OCI-LY3 (cell line): ENCODE data around the gene ZNF595.
"Not testable (repeated sequence)": the region's sequence is repeated elsewhere in the genome, so short reads cannot be mapped to it uniquely, and the experiment has no call there.

Experiments used
- H2AFZ ChIP-seq: fragments of 200-600, 300-600 bp; shearing (Covaris generic); 2 replicates; pipeline ENCODE4 v1.6.0; 2014; ENCODE audit warnings: antibody characterized with exemption, low read depth, low read length
- H3K27ac ChIP-seq: fragments of 200-600, 300-600 bp; sonication (generic); 2 replicates; pipeline ENCODE4 v1.5.1; 2014; ENCODE audit warnings: mild to moderate bottlenecking, low read length, moderate library complexity, mixed read lengths
- H3K27me3 ChIP-seq: fragments of 200-600, 300-600 bp; sonication (generic); 2 replicates; pipeline ENCODE4 v1.6.1; 2014; ENCODE audit warnings: low read depth, low read length, mixed read lengths
- H3K36me3 ChIP-seq: fragments of 200-600, 300-600 bp; sonication (generic); replicated peaks from 2 replicates; pipeline ENCODE3; 2014; ENCODE audit warnings: low read depth, low read length, mixed read lengths
- H3K4me1 ChIP-seq: fragments of 300-600, 200-600 bp; sonication (generic); 2 replicates; pipeline ENCODE4 v1.6.1; 2014; ENCODE audit warnings: low read length, mixed read lengths
- H3K4me2 ChIP-seq: fragments of 200-600, 300-600 bp; sonication (generic); 2 replicates; pipeline ENCODE4 v1.6.1; 2014; ENCODE audit warnings: low read length, mixed read lengths
- H3K4me3 ChIP-seq: fragments of 300-600, 200-600 bp; sonication (generic); 2 replicates; pipeline ENCODE4 v1.5.1; 2014; ENCODE audit warnings: antibody characterized with exemption, mild to moderate bottlenecking, low read length, moderate library complexity
- H3K79me2 ChIP-seq: fragments of 300-600, 200-600 bp; shearing (Covaris generic); 2 replicates; pipeline ENCODE4 v1.6.1; 2014; ENCODE audit warnings: mild to moderate bottlenecking, low read length, mixed read lengths
- H3K9ac ChIP-seq: fragments of 300-600, 200-600 bp; shearing (Covaris generic); 2 replicates; pipeline ENCODE4 v1.6.0; 2014; ENCODE audit warnings: mild to moderate bottlenecking, low read length, moderate library complexity
- H3K9me3 ChIP-seq: fragments of 200-600, 300-600 bp; shearing (Covaris generic); 2 replicates; pipeline ENCODE4 v1.6.1; 2014; ENCODE audit warnings: low read length, mixed read lengths; ENCODE audit not compliant: insufficient read depth
- H4K20me1 ChIP-seq: fragments of 200-600, 300-600 bp; sonication (generic); 2 replicates; pipeline ENCODE4 v1.6.1; 2016; ENCODE audit warnings: low read length, mixed read lengths; ENCODE audit not compliant: insufficient read depth
- EZH2phosphoT487 ChIP-seq: fragments of 200-600 bp; shearing (Covaris generic); IDR thresholded peaks from 2 replicates; pipeline ENCODE4 v1.6.1; 2018; ENCODE audit warnings: antibody characterized with exemption, mixed run types, low read depth
- TF ChIP-seq, protein P1 (sequence below): fragments of 200-600, 300-600 bp; sonication (generic); IDR thresholded peaks from 2 replicates; pipeline ENCODE4 v1.5.1; 2014; ENCODE audit warnings: antibody characterized with exemption, low read length, low read depth

The ZNF595 gene

DNA sequence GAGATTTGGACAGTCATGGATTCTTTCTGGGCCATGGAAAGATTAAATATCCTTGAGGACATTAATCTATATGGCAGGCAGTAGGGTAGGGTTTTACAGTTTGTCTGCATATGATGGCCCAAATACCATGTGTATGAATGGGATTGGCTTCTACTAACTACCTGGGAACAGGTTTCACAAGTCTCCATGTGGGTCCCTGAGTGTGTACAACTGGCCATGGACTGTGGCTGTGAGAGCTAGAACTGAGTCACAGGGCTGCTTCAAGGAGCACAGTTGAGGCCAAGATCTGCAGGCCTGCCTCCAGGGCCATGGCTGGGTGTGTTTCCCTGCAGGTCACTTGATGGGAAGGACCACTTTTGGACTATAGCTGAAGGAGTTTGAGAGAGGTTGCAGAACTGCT lies 11.6 kb downstream of the ZNF595 start:
- not testable (repeated sequence) for H4K20me1 ChIP-seq, H3K27ac ChIP-seq, H3K4me1 ChIP-seq, H3K27me3 ChIP-seq, H3K9ac ChIP-seq, H3K36me3 ChIP-seq, H2AFZ ChIP-seq, H3K4me3 ChIP-seq, H3K4me2 ChIP-seq, H3K9me3 ChIP-seq
- H3K79me2 ChIP-seq, result peaks cover 12% of the 10 kb centered on the region

DNA sequence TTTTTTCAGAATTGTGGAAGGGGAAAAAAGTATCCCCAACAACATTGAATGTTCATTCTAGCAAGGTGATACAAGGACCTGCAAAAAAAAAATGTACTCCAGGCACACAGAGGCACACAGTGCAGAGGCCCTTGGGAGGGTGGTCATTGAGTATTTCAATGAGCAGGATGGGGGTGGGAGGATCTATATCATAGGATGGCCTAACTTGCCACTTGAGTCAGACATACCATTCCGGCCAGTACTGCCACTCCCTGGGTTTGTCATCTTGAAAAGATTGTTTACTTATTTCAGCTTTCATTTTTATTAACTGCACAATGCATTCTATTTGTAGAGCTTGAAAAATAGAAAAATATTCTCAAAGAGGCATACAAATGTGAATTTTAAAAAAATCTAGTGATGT lies 18.7 kb downstream of the ZNF595 start:
- peaks cover 23% of the 10 kb centered on the region for H3K9me3 ChIP-seq
- H3K36me3 ChIP-seq, result peaks cover 2% of the 10 kb centered on the region
- no peak overlapping the region for H3K27ac ChIP-seq
- no peak overlapping the region for H3K4me2 ChIP-seq
- H3K4me1 ChIP-seq, result no peaks in the 10 kb centered on the region
- H4K20me1 ChIP-seq, result no peaks in the 10 kb centered on the region
- H3K4me3 ChIP-seq, result no peak overlapping the region
- H3K9ac ChIP-seq, result no peak overlapping the region
- no peaks in the 10 kb centered on the region for H3K27me3 ChIP-seq
- H3K79me2 ChIP-seq, result peaks cover 3% of the 10 kb centered on the region; the same call in 1 of the 2 replicates
- TF ChIP-seq EZH2phosphoT487, result no peak
- TF ChIP-seq, protein P1, sequence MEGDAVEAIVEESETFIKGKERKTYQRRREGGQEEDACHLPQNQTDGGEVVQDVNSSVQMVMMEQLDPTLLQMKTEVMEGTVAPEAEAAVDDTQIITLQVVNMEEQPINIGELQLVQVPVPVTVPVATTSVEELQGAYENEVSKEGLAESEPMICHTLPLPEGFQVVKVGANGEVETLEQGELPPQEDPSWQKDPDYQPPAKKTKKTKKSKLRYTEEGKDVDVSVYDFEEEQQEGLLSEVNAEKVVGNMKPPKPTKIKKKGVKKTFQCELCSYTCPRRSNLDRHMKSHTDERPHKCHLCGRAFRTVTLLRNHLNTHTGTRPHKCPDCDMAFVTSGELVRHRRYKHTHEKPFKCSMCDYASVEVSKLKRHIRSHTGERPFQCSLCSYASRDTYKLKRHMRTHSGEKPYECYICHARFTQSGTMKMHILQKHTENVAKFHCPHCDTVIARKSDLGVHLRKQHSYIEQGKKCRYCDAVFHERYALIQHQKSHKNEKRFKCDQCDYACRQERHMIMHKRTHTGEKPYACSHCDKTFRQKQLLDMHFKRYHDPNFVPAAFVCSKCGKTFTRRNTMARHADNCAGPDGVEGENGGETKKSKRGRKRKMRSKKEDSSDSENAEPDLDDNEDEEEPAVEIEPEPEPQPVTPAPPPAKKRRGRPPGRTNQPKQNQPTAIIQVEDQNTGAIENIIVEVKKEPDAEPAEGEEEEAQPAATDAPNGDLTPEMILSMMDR, result no peak
- H2AFZ ChIP-seq, result no peak overlapping the region

DNA sequence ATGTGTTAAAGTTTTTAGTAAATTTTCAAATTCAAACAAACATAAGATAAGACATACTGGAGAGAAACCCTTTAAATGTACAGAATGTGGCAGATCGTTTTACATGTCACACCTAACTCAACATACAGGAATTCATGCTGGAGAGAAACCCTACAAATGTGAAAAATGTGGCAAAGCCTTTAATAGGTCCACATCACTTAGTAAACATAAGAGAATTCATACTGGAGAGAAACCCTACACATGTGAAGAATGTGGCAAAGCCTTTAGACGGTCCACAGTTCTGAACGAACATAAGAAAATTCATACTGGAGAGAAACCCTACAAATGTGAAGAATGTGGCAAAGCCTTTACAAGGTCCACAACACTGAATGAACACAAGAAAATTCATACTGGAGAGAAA lies 32.8 kb downstream of the ZNF595 start:
- no peaks in the 10 kb centered on the region for H3K79me2 ChIP-seq
- H3K9ac ChIP-seq, result no peak overlapping the region
- H3K4me2 ChIP-seq, result no peak overlapping the region
- no peak overlapping the region for H3K27ac ChIP-seq
- TF ChIP-seq, protein P1, result no peak
- no peak for TF ChIP-seq EZH2phosphoT487
- H3K4me3 ChIP-seq, result no peak overlapping the region
- no peak overlapping the region for H2AFZ ChIP-seq
- no peaks in the 10 kb centered on the region for H4K20me1 ChIP-seq
- peaks cover 4% of the 10 kb centered on the region for H3K36me3 ChIP-seq
- no peaks in the 10 kb centered on the region for H3K4me1 ChIP-seq
- no peaks in the 10 kb centered on the region for H3K27me3 ChIP-seq
- peaks cover 44% of the 10 kb centered on the region for H3K9me3 ChIP-seq

DNA sequence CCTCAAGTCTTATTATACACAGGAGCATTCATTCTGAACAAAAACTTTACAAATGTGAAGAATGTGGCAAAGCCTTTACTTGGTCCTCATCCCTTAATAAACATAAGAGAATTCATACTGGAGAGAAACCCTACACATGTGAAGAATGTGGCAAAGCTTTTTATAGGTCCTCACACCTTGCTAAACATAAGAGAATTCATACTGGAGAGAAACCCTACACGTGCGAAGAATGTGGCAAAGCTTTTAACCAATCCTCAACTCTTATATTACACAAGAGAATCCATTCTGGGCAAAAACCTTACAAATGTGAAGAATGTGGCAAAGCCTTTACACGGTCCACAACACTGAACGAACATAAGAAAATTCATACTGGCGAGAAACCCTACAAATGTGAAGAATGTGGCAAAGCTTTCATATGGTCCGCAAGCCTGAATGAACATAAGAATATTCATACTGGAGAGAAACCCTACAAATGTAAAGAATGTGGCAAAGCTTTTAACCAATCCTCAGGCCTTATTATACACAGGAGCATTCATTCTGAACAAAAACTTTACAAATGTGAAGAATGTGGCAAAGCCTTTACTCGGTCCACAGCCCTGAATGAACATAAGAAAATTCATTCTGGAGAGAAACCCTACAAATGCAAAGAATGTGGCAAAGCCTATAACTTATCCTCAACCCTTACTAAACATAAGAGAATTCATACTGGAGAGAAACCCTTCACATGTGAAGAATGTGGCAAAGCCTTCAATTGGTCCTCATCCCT lies 33.6 kb downstream of the ZNF595 start:
- H3K36me3 ChIP-seq, H2AFZ ChIP-seq, H4K20me1 ChIP-seq, H3K79me2 ChIP-seq, H3K4me1 ChIP-seq, H3K4me2 ChIP-seq, H3K4me3 ChIP-seq, H3K9ac ChIP-seq, H3K27me3 ChIP-seq, H3K27ac ChIP-seq: not testable (repeated sequence)
- H3K9me3 ChIP-seq, result peaks cover 49% of the 10 kb centered on the region

DNA sequence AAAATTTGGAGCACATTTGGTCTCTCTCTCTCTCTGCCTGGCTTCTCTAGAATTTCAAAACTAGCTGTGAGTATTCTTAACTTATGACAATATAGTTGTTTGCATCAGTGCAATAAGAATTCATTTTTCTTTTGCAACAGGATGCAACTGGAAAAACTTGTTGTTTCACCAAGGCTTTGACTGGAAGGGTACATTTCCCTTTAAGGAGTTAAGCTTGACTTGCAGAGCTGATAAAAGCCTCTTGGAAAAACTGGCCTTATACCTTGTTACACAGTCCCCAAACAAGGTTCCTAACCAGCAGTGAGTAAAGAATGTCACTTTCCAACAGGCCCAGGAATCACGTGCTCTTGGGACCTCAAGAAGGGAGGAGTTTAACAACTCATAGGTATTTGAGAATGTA lies 45.3 kb downstream of the ZNF595 start:
- Histone ChIP-seq H2AFZ (no peak overlapping the region), H4K20me1 (no peaks in the 10 kb centered on the region), H3K27me3 (no peaks in the 10 kb centered on the region), H3K4me2 (no peak overlapping the region), H3K36me3 (no peaks in the 10 kb centered on the region), H3K4me3 (no peak overlapping the region), H3K9ac (no peak overlapping the region), H3K79me2 (no peaks in the 10 kb centered on the region), H3K27ac (no peak overlapping the region), H3K4me1 (no peaks in the 10 kb centered on the region), H3K9me3 (peaks cover 30% of the 10 kb centered on the region; the same call in 1 of the 2 replicates)
- TF ChIP-seq, protein P1, result no peak
- TF ChIP-seq EZH2phosphoT487, result no peak
